Urinary bladder (tissue), 4 donors: Measurements from ENCODE around the gene NPB. TPM values are rescaled to one million over a fixed set of nuclear protein-coding genes. Genes with fewer than 3 reads are reported as not detected.

ENCODE experiments used
- DNase-seq: peaks from one replicate; pipeline ENCODE4 v3.0.0-alpha.2; 2015; ENCODE audit errors: extremely low spot score
- H3K27ac ChIP-seq: one replicate; pipeline ENCODE4 v1.5.1; 2013; ENCODE audit warnings: low read depth, mild to moderate bottlenecking, moderate library complexity
- H3K36me3 ChIP-seq: one replicate; pipeline ENCODE4 v1.6.1; 2013; ENCODE audit warnings: mild to moderate bottlenecking, moderate library complexity; ENCODE audit not compliant: insufficient read depth
- H3K4me1 ChIP-seq: one replicate; pipeline ENCODE4 v1.6.1; 2013; ENCODE audit warnings: mild to moderate bottlenecking, moderate library complexity; ENCODE audit not compliant: insufficient read depth
- H3K4me3 ChIP-seq: one replicate; pipeline ENCODE4 v1.5.1; 2013; ENCODE audit warnings: low read depth, low read length
- WGBS: extraction: QIAGEN DNeasy Blood & Tissue Kit; methylation state at CpG from one replicate; pipeline ENCODE4 v1.1.7; 2013; 5-methylcytosine and 5-hydroxymethylcytosine counted together
- polyA plus RNA-seq: library from polyadenylated mRNA; stranded (reverse); fragments of 200-250 nt; gene quantifications from one replicate; pipeline ENCODE4 v1.2.3, GENCODE V29; 2013
- total RNA-seq: library from RNA; depleted of rRNA; stranded (reverse); fragments of >200 nt; gene quantifications from one replicate; pipeline ENCODE4 v1.2.3, GENCODE V29; 2014
- donor health status: healthy with polysubstance abuse.
- donor health status: healthy.

The NPB gene
- total and polyA plus RNA-seq, 2 donors, result 0.69 to 0.85 TPM

GRCh38 chr17:81866440-81867169, 35.4 kb upstream of the NPB start:
- 71% methylated on average over 18 of the region's 18 CpGs for WGBS
- Histone ChIP-seq H3K4me3 (no peak overlapping the region), H3K27ac (peak overlapping the region; percentile 28), H3K36me3 (no peaks in the 10 kb centered on the region), H3K4me1 (no peaks in the 10 kb centered on the region)
- DNase-seq, result no peak

- H3K4me3 ChIP-seq, result no peak overlapping the region
- no peak for DNase-seq
- no peak overlapping the region for H3K27ac ChIP-seq
- 45% methylated on average over 23 of the region's 23 CpGs for WGBS
- no peaks in the 10 kb centered on the region for H3K4me1 ChIP-seq
- no peaks in the 10 kb centered on the region for H3K36me3 ChIP-seq
Observed at GRCh38 chr17:81867170-81867990, 34.7 kb upstream of the NPB start.

GRCh38 chr17:81867991-81868673, 33.9 kb upstream of the NPB start:
- Histone ChIP-seq H3K36me3 (no peaks in the 10 kb centered on the region), H3K4me1 (no peaks in the 10 kb centered on the region), H3K4me3 (no peak overlapping the region), H3K27ac (no peak overlapping the region)
- DNase-seq, result no peak
- 66% methylated on average over 28 of the region's 28 CpGs for WGBS

GRCh38 chr17:81868674-81869220, 33.3 kb upstream of the NPB start:
- no peaks in the 10 kb centered on the region for H3K4me1 ChIP-seq
- no peak overlapping the region for H3K4me3 ChIP-seq
- no peak for DNase-seq
- peak overlapping the region; percentile 53 for H3K27ac ChIP-seq
- WGBS, result 54% methylated on average over 30 of the region's 30 CpGs
- H3K36me3 ChIP-seq, result no peaks in the 10 kb centered on the region

GRCh38 chr17:81869221-81870130, 32.6 kb upstream of the NPB start:
- WGBS, result 31% methylated on average over 52 of the region's 52 CpGs
- no peak overlapping the region for H3K27ac ChIP-seq
- H3K4me1 ChIP-seq, result no peaks in the 10 kb centered on the region
- no peak for DNase-seq
- peak overlapping the region; percentile 93 for H3K4me3 ChIP-seq
- H3K36me3 ChIP-seq, result no peaks in the 10 kb centered on the region

- H3K4me1 ChIP-seq, result no peaks in the 10 kb centered on the region
- WGBS, result 2% methylated on average over 65 of the region's 65 CpGs
- peak overlapping the region; percentile 93 for H3K4me3 ChIP-seq
- DNase-seq, result no peak
- H3K36me3 ChIP-seq, result no peaks in the 10 kb centered on the region
- H3K27ac ChIP-seq, result peak overlapping the region; percentile 96
Observed at GRCh38 chr17:81870131-81870980, 31.7 kb upstream of the NPB start.

- Histone ChIP-seq H3K36me3 (no peaks in the 10 kb centered on the region), H3K4me3 (peak within 1 kb of the TSS; percentile 93), H3K4me1 (no peaks in the 10 kb centered on the region), H3K27ac (peak within 1 kb of the TSS; percentile 96)
- DNase-seq, result no peak
- WGBS, result 1% methylated on average over 64 of the region's 64 CpGs
Observed at GRCh38 chr17:81870981-81871386, 31.1 kb upstream of the NPB start, which contains the start of gene ARHGDIA. Gene ARHGDIA (minus strand): TSS chr17:81871337. CDS start chr17:81869930, 1,407 bp downstream.

GRCh38 chr17:81871387-81872230, 30.4 kb upstream of the NPB start:
- peak; percentile 85 for DNase-seq
- Histone ChIP-seq H3K4me3 (peak overlapping the region; percentile 93), H3K4me1 (no peaks in the 10 kb centered on the region), H3K27ac (peak overlapping the region; percentile 96), H3K36me3 (no peaks in the 10 kb centered on the region)
- under 1% methylated on average over 86 of the region's 86 CpGs for WGBS

GRCh38 chr17:81877569-81877968, 24.5 kb upstream of the NPB start:
- 93% methylated on average over 5 of the region's 5 CpGs for WGBS
- Histone ChIP-seq H3K36me3 (no peaks in the 10 kb centered on the region), H3K4me1 (no peaks in the 10 kb centered on the region), H3K4me3 (no peak overlapping the region), H3K27ac (no peak overlapping the region)
- no peak for DNase-seq

GRCh38 chr17:81878294-81878693, 23.7 kb upstream of the NPB start:
- DNase-seq, result no peak
- Histone ChIP-seq H3K27ac (no peak overlapping the region), H3K36me3 (no peaks in the 10 kb centered on the region), H3K4me1 (no peaks in the 10 kb centered on the region), H3K4me3 (no peak overlapping the region)
- 85% methylated on average over 3 of the region's 3 CpGs for WGBS

GRCh38 chr17:81879121-81879520, 22.9 kb upstream of the NPB start:
- Histone ChIP-seq H3K4me3 (no peak overlapping the region), H3K4me1 (no peaks in the 10 kb centered on the region), H3K27ac (no peak overlapping the region), H3K36me3 (no peaks in the 10 kb centered on the region)
- WGBS, result 93% methylated on average over 5 of the region's 5 CpGs
- DNase-seq, result no peak
